GM19025 (cell line): Measurements from ENCODE around the gene TMEM238.

Experiments used
- ATAC-seq: cut with Tn5 transposase; IDR thresholded peaks from one replicate; pipeline ENCODE4 v1.9.1; 2021; ENCODE audit warnings: mild to moderate bottlenecking, low read depth, moderate library complexity; ENCODE audit not compliant: unreplicated experiment

Gene TMEM238

GRCh38 chr19:55382013-55382412, 2.1 kb downstream of the TMEM238 start:
- ATAC-seq: no peak

DNA sequence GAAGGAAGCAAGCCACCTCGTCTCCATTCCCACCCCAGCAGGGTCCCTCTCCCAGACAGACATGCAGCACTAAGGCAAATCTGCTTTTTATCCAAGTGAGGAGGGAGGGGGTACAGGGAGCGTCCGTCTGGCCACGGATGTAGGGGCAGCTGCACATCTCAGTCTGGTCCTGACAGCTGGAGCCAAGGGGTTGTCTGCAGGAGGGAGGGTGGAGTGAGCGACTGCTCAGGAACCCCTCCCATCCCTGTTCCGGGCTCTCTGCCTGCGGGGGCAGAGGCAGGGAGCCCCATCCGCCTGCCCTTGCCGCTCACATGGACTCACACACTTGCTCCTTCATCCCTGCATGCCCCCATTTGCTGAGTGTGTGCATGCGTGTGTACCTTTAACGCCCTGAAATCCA, 4.9 kb downstream of the TMEM238 start:
- no peak for ATAC-seq

DNA sequence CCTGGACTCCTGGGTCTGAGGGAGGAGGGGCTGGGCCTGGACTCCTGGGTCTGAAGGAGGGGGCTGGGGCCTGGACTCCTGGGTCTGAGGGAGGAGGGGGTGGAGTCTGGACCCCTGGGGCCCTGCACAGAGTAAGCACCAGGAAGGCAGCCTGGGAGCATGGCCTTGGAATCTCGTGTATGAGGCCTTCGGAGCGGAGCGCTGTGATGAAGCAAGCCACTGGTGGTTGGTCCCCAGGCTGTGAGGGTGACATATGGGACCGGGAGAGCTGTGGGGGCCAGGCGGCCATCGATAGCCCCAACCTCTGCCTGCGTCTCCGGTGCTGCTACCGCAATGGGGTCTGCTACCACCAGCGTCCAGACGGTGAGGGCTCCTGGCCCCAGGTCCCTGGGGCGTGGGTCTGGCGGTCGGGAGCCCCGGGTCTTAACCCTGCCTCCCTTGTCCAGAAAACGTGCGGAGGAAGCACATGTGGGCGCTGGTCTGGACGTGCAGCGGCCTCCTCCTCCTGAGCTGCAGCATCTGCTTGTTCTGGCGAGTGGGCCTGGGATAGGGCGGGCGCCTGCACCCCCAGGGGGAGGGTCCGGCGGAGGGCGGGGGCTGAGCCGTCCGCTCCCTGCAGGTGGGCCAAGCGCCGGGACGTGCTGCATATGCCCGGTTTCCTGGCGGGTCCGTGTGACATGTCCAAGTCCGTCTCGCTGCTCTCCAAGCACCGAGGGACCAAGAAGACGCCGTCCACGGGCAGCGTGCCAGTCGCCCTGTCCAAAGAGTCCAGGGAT, 6.5 kb downstream of the TMEM238 start:
- no peak for ATAC-seq

DNA sequence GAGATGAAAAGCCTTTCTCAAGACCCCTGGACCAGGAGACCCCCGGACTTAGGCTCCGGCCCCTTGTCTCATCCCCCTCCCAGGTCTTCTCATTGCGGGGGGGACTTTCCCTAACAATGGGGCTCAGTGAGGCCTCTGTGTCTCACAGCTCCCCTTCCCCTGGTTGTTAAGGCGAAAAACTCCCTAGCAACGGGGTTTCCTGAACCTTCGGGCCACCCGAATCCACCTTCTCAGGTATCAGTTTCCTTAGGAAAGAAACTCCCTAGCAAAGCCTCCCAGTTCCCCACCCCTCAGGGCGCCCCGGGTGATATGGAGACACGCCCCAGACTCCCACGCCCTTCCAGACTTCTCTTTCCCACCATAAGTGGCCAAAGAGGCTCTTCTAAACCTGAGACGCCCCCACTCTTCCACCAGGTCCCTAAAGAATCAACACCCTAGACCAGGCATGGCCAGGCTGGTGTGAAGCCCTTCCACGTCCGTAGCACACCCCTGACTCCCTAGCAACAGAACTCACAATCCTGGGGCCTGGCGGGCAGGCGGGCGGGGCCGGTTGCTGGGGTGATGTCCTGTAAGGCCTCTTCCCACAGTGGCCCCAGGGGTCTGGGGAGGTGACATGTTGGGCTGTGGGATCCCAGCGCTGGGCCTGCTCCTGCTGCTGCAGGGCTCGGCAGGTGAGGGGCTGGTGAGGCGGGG, 7.7 kb downstream of the TMEM238 start, which contains the start of gene TMEM190:
Gene TMEM190, plus strand, starts transcription at position 586 of the 693 bp plus-strand sequence. Its CDS starts 28 bp downstream, at position 614.
- ATAC-seq: no peak

- ATAC-seq: no peak
Observed at GRCh38 chr19:55373993-55374757, 9.9 kb downstream of the TMEM238 start.

GRCh38 chr19:55373306-55373992, 10.6 kb downstream of the TMEM238 start:
- no peak for ATAC-seq

- no peak for ATAC-seq
Observed at GRCh38 chr19:55372316-55373081, 11.6 kb downstream of the TMEM238 start.

GRCh38 chr19:55370305-55370988, 13.6 kb downstream of the TMEM238 start, which contains the start of gene IL11:
IL11 (minus strand) TSS chr19:55370463; CDS start chr19:55370310, 153 bp downstream.
- ATAC-seq: no peak

- no peak for ATAC-seq
Observed at GRCh38 chr19:55369653-55370304, 14.3 kb downstream of the TMEM238 start.

GRCh38 chr19:55368701-55369563, 15.2 kb downstream of the TMEM238 start:
- ATAC-seq: no peak

DNA sequence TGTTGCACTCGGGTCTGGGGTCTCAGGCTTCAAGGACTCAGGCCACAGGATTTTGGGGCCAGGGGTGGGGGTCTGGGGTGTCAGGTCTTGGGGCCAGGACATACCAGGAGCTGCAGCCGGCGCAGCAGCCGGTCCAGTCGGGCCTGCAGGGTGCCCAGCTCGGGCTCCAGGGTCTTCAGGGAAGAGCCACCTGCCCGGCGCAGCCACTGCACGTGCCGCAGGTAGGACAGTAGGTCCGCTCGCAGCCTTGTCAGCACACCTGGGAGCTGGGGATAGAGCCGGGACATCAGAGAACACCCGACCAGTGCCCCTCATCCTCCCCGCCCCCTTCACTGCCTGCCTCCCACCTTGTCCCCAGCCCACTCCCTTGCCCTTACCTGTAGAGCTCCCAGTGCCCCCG, 16.0 kb downstream of the TMEM238 start:
- ATAC-seq: no peak

GRCh38 chr19:55366790-55367189, 17.3 kb downstream of the TMEM238 start:
- ATAC-seq: no peak

GRCh38 chr19:55365964-55366363, 18.1 kb downstream of the TMEM238 start:
- no peak for ATAC-seq

- ATAC-seq: no peak
Observed at GRCh38 chr19:55365245-55365644, 18.8 kb downstream of the TMEM238 start.

DNA sequence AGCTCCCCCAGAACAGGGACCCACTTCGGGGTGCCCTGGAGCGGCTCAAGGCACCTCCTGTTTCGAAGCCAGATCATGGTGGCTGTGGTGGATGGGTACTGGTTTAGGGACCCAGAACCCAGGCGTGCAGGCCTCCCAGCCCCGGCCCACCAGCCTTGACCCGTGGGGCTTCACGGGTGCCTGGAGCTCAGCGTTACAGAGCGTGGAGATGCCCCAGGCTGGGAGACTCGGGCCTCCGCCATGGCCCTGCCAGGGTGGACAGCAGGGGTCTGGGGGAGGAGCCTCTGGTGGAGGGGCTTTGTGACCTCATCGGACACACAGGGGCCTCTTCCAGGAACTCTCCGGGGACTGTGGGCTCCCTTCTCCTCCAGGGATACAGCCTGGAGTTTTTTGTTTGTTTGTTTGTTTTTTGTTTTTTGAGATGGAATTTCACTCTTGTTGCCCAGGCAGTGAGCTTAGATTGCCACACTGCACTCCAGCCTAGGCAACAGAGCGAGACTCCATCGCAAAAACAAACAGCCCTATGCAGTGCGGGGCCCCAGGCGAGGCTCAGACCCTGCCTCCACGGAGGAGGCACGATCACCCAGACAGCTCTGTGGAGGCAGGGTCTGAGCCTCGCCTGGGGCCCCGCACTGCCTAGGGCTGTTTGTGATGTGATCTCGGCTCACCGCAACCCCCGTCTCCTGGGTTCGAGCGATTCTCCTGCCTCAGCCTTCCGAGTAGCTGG, 20.9 kb downstream of the TMEM238 start, which contains the start of gene GARIN5B:
Gene GARIN5B, minus strand, starts transcription at position 271 of the 727 bp plus-strand sequence. Its CDS starts 194 bp downstream, at position 77.
- no peak for ATAC-seq

GRCh38 chr19:55362174-55362989, 21.7 kb downstream of the TMEM238 start:
- ATAC-seq: no peak
